ENCODE data around the gene RWDD1. TPM values are rescaled to one million over a fixed set of nuclear protein-coding genes. Genes with fewer than 3 reads are reported as not detected.

Gene RWDD1
- polyA plus RNA-seq, 1 of the 3 experiments (the other 2 are of a cell fraction), result 17.7 TPM

DNA sequence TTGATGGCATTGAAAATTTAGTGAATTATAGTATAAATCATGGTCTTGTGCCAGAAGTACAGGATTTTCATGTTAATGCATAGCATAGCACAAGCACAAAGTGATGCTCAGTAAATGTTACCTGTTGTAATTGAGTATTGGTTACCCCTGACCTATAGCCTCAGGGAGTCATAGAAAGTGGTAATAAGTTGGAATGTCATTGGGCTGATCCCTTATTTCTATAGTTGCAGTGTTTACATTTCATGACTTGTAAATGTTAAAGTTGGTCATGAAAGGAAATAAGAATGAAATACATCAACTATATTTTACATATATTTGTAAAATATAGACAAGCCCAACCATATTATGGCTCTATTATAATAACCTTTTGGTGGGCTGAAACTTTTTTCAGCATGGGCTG is 7.0 kb downstream of the RWDD1 start:
- Histone ChIP-seq H3K9me2 (no peaks in the 10 kb centered on the region), H3F3A (replicated peaks; ENCODE audit: insufficient read depth) (peaks cover 8% of the 10 kb centered on the region), H2AFZ (ENCODE audit: low read depth) (no peak overlapping the region), H3K79me2 (ENCODE audit: insufficient read depth) (peaks cover 70% of the 10 kb centered on the region), H3K9me3 (no peaks in the 10 kb centered on the region), H3K36me3 (replicated peaks in 1 of 2; ENCODE audit: control insufficient read depth in 1 of 2, insufficient read depth in 2 of 2, low read length in 1 of 2) (peaks cover 43 to 61% of the 10 kb centered on the region in 2 experiments), H3K4me1 (ENCODE audit: control insufficient read depth in 1 of 2, insufficient read depth in 2 of 2, low read depth in 1 of 2, low read length in 1 of 2) (peaks cover 0 to 6% of the 10 kb centered on the region in 2 experiments; a peak in 2 of 4 replicates), H3K4me2 (no peak overlapping the region), H3K4me3 (ENCODE audit: low read depth in 2 of 2, low read length in 1 of 2) (no peak overlapping the region), H3K9ac (no peak overlapping the region), H3K27ac (ENCODE audit: low read depth in 2 of 2, low read length in 1 of 2) (no peak overlapping the region), H4K20me1 (ENCODE audit: insufficient read depth) (no peaks in the 10 kb centered on the region), H3K27me3 (ENCODE audit: insufficient read depth) (no peaks in the 10 kb centered on the region)
- DNase-seq, result no peak
- ChIA-PET POLR2A (no interaction called here), CTCF (interaction anchor here (1.3 kb wide), 1 partner anchor 291 kb away, joined by 3 read pairs; no protein-coding TSS in a partner anchor)
- TF ChIP-seq GABPA (IDR thresholded peaks at IDR 0.05; ENCODE audit: low read depth), result no peak
- no peak for TF ChIP-seq CHD2 (IDR thresholded peaks at IDR 0.05; ENCODE audit: low read length, partially characterized antibody)
- no peak for TF ChIP-seq SIN3A (IDR thresholded peaks at IDR 0.05; ENCODE audit: borderline replicate concordance, low read depth, low read length)
- TF ChIP-seq USF1 (IDR thresholded peaks at IDR 0.05; ENCODE audit: borderline replicate concordance, low read depth), result no peak
- no peak for TF ChIP-seq JUND (IDR thresholded peaks at IDR 0.05)
- no peak for TF ChIP-seq ELF1 (IDR thresholded peaks at IDR 0.05)
- TF ChIP-seq NFIC (IDR thresholded peaks at IDR 0.05; ENCODE audit: borderline replicate concordance), result no peak
- no peak for TF ChIP-seq MXI1 (IDR thresholded peaks at IDR 0.05; ENCODE audit: low read depth, low read length)
- TF ChIP-seq, protein P1, sequence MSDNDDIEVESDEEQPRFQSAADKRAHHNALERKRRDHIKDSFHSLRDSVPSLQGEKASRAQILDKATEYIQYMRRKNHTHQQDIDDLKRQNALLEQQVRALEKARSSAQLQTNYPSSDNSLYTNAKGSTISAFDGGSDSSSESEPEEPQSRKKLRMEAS (IDR thresholded peaks at IDR 0.05; ENCODE audit: low read depth), result no peak
- TF ChIP-seq SMC3 (IDR thresholded peaks at IDR 0.05; ENCODE audit: low read depth, low read length), result no peak
- TF ChIP-seq GATA2 (CRISPR knock-in tag; IDR thresholded peaks at IDR 0.05), result no peak
- TF ChIP-seq PBX3 (IDR thresholded peaks at IDR 0.05), result no peak

- no peaks in the 10 kb centered on the region for H3K27me3 ChIP-seq (ENCODE audit: insufficient read depth)
- DNase-seq, result no peak
- no peak for TF ChIP-seq ZBTB33 (IDR thresholded peaks at IDR 0.05; ENCODE audit: borderline replicate concordance, low read depth)
- TF ChIP-seq RXRA (IDR thresholded peaks at IDR 0.05; ENCODE audit: borderline replicate concordance, low read depth), result no peak
- TF ChIP-seq, protein P1 (IDR thresholded peaks at IDR 0.05; ENCODE audit: low read depth), result no peak
- TF ChIP-seq, protein P2, sequence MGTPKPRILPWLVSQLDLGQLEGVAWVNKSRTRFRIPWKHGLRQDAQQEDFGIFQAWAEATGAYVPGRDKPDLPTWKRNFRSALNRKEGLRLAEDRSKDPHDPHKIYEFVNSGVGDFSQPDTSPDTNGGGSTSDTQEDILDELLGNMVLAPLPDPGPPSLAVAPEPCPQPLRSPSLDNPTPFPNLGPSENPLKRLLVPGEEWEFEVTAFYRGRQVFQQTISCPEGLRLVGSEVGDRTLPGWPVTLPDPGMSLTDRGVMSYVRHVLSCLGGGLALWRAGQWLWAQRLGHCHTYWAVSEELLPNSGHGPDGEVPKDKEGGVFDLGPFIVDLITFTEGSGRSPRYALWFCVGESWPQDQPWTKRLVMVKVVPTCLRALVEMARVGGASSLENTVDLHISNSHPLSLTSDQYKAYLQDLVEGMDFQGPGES (IDR thresholded peaks at IDR 0.05; ENCODE audit: low read depth, low read length), result no peak
- no peak for TF ChIP-seq SMC3 (IDR thresholded peaks at IDR 0.05; ENCODE audit: low read depth, low read length)
- TF ChIP-seq GABPA (IDR thresholded peaks at IDR 0.05; ENCODE audit: low read depth), result no peak
- no peak for TF ChIP-seq ELF1 (IDR thresholded peaks at IDR 0.05)
- TF ChIP-seq, protein P3, sequence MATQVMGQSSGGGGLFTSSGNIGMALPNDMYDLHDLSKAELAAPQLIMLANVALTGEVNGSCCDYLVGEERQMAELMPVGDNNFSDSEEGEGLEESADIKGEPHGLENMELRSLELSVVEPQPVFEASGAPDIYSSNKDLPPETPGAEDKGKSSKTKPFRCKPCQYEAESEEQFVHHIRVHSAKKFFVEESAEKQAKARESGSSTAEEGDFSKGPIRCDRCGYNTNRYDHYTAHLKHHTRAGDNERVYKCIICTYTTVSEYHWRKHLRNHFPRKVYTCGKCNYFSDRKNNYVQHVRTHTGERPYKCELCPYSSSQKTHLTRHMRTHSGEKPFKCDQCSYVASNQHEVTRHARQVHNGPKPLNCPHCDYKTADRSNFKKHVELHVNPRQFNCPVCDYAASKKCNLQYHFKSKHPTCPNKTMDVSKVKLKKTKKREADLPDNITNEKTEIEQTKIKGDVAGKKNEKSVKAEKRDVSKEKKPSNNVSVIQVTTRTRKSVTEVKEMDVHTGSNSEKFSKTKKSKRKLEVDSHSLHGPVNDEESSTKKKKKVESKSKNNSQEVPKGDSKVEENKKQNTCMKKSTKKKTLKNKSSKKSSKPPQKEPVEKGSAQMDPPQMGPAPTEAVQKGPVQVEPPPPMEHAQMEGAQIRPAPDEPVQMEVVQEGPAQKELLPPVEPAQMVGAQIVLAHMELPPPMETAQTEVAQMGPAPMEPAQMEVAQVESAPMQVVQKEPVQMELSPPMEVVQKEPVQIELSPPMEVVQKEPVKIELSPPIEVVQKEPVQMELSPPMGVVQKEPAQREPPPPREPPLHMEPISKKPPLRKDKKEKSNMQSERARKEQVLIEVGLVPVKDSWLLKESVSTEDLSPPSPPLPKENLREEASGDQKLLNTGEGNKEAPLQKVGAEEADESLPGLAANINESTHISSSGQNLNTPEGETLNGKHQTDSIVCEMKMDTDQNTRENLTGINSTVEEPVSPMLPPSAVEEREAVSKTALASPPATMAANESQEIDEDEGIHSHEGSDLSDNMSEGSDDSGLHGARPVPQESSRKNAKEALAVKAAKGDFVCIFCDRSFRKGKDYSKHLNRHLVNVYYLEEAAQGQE (IDR thresholded peaks at IDR 0.05; ENCODE audit: low read depth, low read length), result no peak
- no peak for TF ChIP-seq RAD21 (IDR thresholded peaks at IDR 0.05; ENCODE audit: low read length)
- ChIA-PET CTCF (interaction anchor here (1.2 to 1.6 kb wide), 2 partner anchors 18 to 291 kb away, joined by 4 to 8 read pairs; no protein-coding TSS in a partner anchor), POLR2A (no interaction called here)
- H3K9me2 ChIP-seq, result no peaks in the 10 kb centered on the region
- no peak overlapping the region for H3K4me2 ChIP-seq
- H3K4me3 ChIP-seq (ENCODE audit: low read depth in 2 of 2, low read length in 1 of 2), result no peak overlapping the region
- H3K9ac ChIP-seq, result no peak overlapping the region
- H4K20me1 ChIP-seq (ENCODE audit: insufficient read depth), result no peaks in the 10 kb centered on the region
- no peak overlapping the region for H2AFZ ChIP-seq (ENCODE audit: low read depth)
- 100% methylated on average over 1 of the region's 1 CpG for WGBS (ENCODE audit: low lambda C conversion rate)
- H3K79me2 ChIP-seq (ENCODE audit: insufficient read depth), result peaks cover 62% of the 10 kb centered on the region
- H3K9me3 ChIP-seq, result no peaks in the 10 kb centered on the region
- peak overlapping the region in 1 of 2 experiments; percentile 28; a peak in 1 of 4 replicates for H3K27ac ChIP-seq (ENCODE audit: low read depth in 2 of 2, low read length in 1 of 2)
- H3K4me1 ChIP-seq (ENCODE audit: control insufficient read depth in 1 of 2, insufficient read depth in 2 of 2, low read depth in 1 of 2, low read length in 1 of 2), result peaks cover 0 to 6% of the 10 kb centered on the region in 2 experiments; a peak in 2 of 4 replicates
- H3F3A ChIP-seq (replicated peaks; ENCODE audit: insufficient read depth), result peaks cover 8% of the 10 kb centered on the region
- peaks cover 51 to 61% of the 10 kb centered on the region in 2 experiments for H3K36me3 ChIP-seq (replicated peaks in 1 of 2; ENCODE audit: control insufficient read depth in 1 of 2, insufficient read depth in 2 of 2, low read length in 1 of 2)
Measured at GRCh38 chr6:116579143-116579542, 7.8 kb downstream of the RWDD1 start.
